ENCODE measurements around the gene POLD2.

Gene POLD2

DNA sequence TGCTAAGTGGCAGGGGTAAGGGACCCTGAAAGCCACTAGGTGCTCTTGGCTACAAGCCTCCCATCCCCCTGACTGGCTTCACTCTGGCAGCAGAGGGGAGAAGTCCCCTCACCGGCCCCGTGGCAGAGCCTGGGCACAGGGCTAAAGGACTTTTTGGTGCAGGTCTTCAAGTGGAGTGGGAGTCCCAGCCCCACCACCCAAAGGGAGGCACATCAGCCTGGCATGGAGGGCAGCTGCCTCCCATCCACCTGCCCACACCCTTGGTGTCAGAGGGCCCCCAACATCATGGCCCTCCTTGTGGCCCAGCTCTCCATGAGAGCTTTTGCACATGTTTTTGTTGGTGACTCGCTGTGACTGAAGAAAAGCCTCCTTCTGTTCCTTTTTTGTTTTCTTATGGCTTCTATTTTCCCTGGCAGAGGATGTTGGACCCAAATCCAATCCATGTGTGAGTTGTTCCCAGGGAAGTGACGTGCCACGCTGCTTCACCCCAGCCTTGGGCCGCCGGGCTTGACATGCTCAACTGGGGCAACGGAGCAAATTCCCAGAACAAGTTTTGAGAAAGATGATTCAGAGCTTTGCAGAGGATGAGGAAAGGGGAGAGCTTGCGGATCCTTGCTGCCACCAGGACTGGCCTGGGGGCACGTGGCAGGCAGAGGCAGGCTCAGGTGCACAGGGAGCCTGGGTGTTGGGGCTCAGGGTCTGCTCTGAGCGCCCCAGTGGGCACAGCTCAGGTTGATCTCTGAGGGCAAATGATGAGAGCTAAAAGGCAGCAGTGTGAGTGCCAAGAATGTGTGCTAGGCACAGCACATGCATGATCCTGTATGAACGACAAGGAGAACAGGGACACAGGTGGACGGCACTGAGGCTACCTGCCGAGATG is 21.1 kb downstream of the POLD2 start:
- H3K27me3 ChIP-seq = no peaks in the 10 kb centered on the region; the same call in 1 of the 2 replicates
- H3K9me3 ChIP-seq = no peaks in the 10 kb centered on the region
- no peak for DNase-seq
- peaks cover 6% of the 10 kb centered on the region for H3K4me1 ChIP-seq
- no peak overlapping the region for H3K4me3 ChIP-seq (ENCODE audit: low read depth, low read length)
- H3K36me3 ChIP-seq = no peaks in the 10 kb centered on the region
- TF ChIP-seq, protein P1, sequence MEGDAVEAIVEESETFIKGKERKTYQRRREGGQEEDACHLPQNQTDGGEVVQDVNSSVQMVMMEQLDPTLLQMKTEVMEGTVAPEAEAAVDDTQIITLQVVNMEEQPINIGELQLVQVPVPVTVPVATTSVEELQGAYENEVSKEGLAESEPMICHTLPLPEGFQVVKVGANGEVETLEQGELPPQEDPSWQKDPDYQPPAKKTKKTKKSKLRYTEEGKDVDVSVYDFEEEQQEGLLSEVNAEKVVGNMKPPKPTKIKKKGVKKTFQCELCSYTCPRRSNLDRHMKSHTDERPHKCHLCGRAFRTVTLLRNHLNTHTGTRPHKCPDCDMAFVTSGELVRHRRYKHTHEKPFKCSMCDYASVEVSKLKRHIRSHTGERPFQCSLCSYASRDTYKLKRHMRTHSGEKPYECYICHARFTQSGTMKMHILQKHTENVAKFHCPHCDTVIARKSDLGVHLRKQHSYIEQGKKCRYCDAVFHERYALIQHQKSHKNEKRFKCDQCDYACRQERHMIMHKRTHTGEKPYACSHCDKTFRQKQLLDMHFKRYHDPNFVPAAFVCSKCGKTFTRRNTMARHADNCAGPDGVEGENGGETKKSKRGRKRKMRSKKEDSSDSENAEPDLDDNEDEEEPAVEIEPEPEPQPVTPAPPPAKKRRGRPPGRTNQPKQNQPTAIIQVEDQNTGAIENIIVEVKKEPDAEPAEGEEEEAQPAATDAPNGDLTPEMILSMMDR (IDR thresholded peaks at IDR 0.05; ENCODE audit: low read depth, low read length) = no peak

DNA sequence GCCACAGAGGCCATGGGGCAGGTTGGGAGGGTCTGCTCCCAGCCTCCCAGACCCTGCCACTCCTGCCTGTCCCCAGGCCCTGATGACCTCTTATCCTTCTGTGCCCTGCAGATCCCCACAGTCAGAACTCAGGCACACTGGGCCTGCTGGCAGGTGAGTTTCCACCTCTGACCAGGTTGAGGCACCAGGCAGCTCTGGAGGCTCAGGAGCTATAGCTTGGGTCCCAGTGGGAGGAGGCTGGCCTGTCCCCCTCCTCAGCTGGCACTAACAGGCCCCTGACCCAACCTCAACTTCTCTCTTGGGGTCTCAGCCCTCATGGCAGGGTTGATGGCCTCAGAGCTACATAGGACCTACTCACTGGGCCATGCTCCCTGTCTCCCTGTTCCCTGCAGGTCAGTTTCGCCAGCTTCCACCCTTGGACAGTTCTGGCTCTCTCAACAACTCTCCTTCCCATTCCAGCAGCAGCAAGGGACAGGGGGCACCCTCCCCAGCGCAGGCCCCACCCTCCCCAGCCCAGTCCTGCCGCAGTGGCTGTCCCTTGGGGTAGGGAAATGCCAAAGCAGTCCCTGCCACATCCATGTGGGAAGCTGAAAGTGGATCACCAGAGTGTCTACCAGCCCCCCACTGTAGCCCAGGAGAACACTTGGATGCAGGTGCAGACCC is 21.9 kb downstream of the POLD2 start:
- DNase-seq = no peak
- peaks cover 6% of the 10 kb centered on the region for H3K4me1 ChIP-seq
- H3K36me3 ChIP-seq = no peaks in the 10 kb centered on the region
- TF ChIP-seq, protein P1 (IDR thresholded peaks at IDR 0.05; ENCODE audit: low read depth, low read length) = no peak
- no peaks in the 10 kb centered on the region for H3K9me3 ChIP-seq
- H3K27me3 ChIP-seq = no peaks in the 10 kb centered on the region; the same call in 1 of the 2 replicates
- H3K4me3 ChIP-seq (ENCODE audit: low read depth, low read length) = no peak overlapping the region

DNA sequence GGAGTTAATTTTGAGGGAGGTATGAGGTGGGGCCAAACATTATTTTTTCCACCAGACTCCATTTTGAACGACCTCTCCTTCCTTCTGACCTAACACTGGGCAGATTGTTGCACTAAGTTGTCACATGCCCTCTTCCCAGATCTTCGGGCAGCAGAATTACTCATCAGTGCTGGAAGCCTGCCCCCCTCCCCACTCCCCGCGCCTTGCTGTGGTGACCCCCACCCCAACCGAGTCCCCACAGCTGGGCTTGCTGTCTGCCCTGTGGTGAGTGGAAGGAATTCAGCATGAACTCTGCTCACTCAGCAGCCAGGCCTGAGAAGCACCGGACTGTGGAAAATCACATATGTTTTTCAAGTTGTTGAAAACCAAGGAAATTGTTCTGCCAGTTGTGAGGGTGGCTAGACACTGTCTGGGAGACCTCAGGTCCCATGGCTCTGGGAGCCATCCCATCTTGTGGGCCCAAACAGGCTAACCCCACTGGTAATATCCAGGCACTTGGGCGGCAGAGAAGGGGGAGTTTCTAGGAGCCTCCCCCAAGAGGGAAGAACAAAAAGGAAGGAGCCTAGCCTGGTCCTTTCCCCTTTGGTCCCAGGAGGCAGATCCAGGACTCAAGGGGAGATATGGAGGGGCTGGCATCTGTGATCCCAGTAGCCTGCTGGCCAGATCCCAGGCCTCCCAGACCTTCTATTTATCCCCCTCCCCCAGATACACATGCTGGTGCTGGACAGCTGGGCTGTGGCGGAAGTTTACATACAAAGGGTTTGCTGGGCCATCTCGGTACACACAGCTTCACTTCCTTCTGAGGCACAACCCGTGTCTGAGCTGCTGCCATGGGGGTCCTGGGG is 22.7 kb downstream of the POLD2 start:
- no peak for DNase-seq
- TF ChIP-seq, protein P1 (IDR thresholded peaks at IDR 0.05; ENCODE audit: low read depth, low read length) = no peak

DNA sequence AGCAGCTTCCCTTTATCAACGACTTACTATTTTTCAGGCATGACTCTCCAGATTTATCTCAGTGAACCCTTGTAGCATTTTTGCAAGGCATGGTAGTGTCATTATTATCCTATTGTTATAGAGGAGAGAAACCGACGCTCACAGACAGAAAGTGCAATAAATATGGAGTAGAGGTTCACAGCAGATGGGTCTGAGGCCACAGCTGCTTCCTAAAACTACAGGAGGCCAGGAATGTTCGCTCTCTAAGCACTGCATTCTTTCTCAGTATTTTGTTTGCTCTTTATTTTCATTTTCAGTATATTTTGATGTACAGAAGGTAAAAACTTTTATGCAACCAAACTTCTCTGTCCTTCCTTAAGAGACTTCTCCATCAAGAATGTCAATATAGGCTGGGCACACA is 23.7 kb downstream of the POLD2 start:
- peaks cover 6% of the 10 kb centered on the region for H3K4me1 ChIP-seq
- DNase-seq = no peak

More for the DNA sequence above, 22.7 kb downstream of the POLD2 start:
- Histone ChIP-seq H3K4me1 (peaks cover 6% of the 10 kb centered on the region), H3K9me3 (no peaks in the 10 kb centered on the region), H3K4me3 (ENCODE audit: low read depth, low read length) (no peak overlapping the region), H3K27me3 (no peaks in the 10 kb centered on the region; the same call in 1 of the 2 replicates), H3K36me3 (no peaks in the 10 kb centered on the region)

DNA sequence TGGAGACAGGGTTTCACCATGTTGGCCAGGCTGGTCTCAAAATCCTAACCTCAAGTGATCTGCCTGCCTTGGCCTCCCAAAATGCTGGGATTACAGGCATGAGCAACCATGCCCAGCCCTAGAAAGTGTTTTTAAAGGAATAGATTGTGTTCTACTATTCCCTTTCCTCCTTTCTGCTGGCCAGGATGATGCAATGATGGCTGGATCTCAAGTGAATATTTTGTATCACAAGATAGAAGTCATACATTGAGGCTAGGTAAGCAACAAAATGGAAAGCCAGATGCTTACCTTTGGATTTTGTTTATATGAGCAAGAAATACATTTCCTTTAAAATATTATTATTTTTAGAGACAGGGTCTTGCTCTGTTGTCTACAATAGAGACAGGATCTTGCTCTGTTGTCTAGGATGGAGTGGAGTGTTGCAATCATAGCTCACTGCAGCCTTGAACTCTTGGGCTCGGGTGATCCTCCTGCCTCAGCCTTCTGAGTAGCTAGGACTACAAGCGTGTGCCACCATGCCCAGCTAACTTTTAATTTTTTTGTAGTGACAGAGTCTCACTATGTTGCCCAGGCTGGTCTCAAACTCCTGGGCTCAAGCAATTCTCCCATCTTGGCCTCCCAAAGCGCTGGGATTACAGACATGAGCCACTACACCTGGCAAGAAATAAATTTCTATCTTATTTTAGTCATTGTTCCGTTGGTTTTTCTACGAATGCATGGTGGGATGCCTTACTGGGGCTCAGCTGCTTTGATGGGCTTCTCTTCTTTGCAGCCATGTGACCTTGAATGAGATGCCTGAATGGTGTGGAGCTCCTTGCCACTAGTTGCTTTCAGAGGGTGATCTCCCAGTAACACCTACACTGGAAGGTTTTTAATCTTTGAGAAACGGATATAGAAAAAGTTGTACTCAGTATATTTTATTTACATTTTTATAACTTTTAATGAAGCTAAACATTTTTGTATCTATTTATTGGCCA is 25.0 kb downstream of the POLD2 start:
- no peak for DNase-seq
- H3K4me1 ChIP-seq = peaks cover 6% of the 10 kb centered on the region
- no peaks in the 10 kb centered on the region; the same call in 1 of the 2 replicates for H3K27me3 ChIP-seq
- no peak overlapping the region for H3K4me3 ChIP-seq (ENCODE audit: low read depth, low read length)
- H3K9me3 ChIP-seq = no peaks in the 10 kb centered on the region
- no peaks in the 10 kb centered on the region for H3K36me3 ChIP-seq
- TF ChIP-seq, protein P1 (IDR thresholded peaks at IDR 0.05; ENCODE audit: low read depth, low read length) = no peak

More for the DNA sequence above, 23.7 kb downstream of the POLD2 start:
- Histone ChIP-seq H3K4me3 (ENCODE audit: low read depth, low read length) (no peak overlapping the region), H3K9me3 (no peaks in the 10 kb centered on the region), H3K36me3 (no peaks in the 10 kb centered on the region), H3K27me3 (no peaks in the 10 kb centered on the region; the same call in 1 of the 2 replicates)
- TF ChIP-seq, protein P1 (IDR thresholded peaks at IDR 0.05; ENCODE audit: low read depth, low read length) = no peak

All from BE2C (cell line).